HG03469 (cell line): Measurements from ENCODE around the gene ZPR1.
"Not testable (repeated sequence)": the region's sequence is repeated elsewhere in the genome, so short reads cannot be mapped to it uniquely, and the experiment has no call there.

Source experiments
- ATAC-seq: cut with Tn5 transposase; IDR thresholded peaks from one replicate; pipeline ENCODE4 v1.9.1; 2021; ENCODE audit warnings: mild to moderate bottlenecking, moderate library complexity, moderate number of reproducible peaks; ENCODE audit not compliant: unreplicated experiment

The ZPR1 gene, protein sequence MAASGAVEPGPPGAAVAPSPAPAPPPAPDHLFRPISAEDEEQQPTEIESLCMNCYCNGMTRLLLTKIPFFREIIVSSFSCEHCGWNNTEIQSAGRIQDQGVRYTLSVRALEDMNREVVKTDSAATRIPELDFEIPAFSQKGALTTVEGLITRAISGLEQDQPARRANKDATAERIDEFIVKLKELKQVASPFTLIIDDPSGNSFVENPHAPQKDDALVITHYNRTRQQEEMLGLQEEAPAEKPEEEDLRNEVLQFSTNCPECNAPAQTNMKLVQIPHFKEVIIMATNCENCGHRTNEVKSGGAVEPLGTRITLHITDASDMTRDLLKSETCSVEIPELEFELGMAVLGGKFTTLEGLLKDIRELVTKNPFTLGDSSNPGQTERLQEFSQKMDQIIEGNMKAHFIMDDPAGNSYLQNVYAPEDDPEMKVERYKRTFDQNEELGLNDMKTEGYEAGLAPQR

DNA sequence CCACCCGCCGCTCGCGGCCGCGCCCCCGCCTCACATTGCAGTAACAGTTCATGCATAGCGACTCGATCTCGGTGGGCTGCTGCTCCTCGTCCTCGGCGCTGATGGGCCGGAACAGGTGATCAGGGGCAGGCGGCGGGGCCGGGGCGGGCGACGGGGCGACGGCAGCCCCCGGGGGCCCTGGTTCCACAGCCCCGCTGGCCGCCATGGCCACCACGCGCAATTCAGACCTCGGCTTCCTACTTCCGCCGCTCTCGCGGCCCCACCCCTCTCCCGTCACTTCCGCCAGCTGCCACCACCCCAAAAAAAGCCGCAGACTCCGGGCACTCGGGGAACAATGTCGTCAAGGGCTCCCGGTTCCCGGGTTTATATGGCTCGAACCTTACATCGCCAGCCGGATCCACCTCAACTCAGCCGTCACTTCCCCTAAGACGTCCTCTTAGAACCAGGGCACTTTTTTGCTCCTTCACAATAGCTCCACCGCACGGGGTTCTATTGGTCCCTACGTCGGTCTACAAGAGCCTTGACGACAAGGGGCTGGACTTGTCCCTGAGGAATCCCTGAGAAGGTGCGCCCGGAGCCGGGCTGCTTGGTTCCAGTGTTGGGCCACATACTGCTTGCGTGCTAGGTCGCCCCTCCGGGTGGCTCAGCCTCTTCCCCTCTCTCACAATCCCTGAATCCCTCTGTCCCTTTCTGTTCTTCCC lies at the start of gene ZPR1:
Gene ZPR1 (minus strand): TSS at position 238 of the 701 bp plus-strand sequence. CDS start 33 bp downstream, at position 205.
- peak; percentile 68 for ATAC-seq

DNA sequence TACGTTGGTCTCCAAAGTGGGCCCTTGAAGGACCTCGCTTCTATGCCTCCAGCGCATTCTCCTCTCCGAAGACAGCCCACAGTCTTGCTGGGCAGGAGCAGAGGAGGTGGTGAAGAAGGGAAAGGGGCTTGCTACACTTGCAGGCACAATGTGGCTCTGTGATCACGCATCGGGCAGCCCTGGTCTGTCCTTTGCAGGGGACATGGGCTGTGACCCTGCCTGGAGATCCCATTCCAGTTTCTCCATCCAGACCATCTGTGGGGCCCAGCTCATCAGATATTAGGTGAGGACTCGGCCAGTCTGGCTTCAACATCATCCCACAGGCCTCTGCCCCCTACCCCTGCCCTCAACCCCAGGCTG lies 48.8 kb upstream of the ZPR1 start:
- ATAC-seq, result no peak

DNA sequence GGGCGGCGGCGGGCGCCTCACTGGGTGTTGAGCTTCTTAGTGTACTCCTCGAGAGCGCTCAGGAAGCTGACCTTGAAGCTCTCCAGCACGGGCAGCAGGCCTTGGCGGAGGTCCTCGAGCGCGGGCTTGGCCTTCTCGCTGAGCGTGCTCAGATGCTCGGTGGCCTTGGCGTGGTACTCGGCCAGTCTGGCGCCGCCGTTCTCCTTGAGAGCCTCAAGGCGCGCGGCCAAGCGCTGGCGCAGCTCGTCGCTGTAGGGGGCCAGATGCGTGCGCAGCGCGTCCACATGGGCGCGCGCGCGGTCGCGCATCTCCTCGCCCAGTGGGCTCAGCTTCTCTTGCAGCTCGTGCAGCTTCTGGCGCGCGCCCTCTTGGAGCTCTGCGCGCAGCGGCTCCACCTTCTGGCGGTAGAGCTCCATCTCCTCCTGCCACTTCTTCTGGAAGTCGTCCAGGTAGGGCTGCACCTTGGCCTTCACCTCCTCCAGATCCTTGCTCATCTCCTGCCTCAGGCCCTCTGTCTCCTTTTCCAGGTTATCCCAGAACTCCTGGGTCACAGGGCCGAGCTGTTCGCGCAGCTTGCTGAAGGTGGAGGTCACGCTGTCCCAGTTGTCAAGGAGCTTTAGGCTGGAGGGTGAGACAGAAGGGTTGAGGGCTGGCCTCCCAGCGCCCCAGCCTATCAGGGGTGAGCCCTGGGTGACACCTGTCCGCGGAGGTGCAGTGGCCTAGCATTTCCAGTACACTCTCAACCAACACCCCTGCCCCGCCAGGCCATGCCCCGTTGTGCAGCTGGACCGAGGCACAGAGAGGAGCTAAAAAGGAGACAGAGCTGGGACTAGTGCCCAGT lies 48.2 kb upstream of the ZPR1 start:
- ATAC-seq, result peak; percentile 61

DNA sequence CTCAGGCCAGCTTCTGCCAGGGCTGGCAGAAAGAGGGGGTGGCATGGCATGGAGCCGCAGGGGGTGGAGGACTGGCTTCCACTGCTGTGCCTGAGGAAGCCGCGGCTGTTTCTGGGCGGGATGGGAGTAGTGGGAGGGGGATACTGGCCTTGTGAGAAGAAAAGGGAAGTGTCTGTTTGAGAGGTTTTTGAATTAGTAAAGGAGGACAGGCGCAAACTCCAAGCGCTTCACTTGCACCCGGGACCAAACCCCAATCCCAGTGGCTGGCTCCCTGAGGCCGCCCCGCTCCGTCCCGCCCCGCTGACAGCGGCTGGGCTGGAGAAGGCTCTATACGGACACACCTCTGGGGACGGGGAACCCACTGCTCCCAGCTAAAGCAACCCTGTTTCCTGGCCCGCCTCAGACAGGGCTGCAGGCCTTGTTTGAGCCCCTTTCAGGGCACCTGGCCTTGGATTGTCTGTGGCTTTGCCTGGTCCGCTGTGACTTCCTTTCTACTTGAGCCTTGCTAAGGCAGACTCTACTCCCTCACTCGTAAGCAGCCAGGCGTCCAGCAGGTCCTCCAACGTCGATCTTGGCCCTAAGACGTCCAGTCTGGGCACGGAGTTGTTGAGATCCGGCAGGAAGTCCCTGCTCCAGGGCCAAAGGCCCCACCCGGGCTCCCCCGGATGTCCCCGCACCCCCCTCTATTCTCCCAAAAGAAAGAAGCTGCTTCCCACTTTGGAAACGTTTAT lies 47.4 kb upstream of the ZPR1 start:
- ATAC-seq, result no peak

DNA sequence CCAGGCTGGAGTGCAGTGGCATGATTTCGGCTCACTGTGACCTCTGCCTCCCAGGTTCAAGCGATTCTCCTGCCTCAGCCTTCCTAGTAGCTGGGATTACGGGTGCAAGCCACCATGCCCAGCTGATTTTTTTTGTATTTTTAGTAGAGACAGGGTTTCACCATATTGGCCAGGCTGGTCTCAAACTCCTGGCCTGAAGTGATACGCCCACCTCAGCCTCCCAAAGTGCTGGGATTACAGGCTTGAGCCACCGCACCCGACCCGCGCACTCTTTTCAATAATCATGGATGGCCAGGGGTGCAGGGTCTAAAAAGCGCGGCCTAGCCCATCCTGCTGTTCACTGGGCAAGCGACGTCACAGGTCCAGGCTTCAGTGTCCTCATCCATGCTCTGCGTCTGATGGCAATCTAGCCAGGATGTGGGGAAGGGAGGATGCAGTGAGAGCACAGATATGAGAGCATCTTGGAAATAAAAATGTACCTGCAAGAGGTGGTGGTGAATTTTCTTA lies 46.8 kb upstream of the ZPR1 start:
- ATAC-seq, result not testable (repeated sequence)

DNA sequence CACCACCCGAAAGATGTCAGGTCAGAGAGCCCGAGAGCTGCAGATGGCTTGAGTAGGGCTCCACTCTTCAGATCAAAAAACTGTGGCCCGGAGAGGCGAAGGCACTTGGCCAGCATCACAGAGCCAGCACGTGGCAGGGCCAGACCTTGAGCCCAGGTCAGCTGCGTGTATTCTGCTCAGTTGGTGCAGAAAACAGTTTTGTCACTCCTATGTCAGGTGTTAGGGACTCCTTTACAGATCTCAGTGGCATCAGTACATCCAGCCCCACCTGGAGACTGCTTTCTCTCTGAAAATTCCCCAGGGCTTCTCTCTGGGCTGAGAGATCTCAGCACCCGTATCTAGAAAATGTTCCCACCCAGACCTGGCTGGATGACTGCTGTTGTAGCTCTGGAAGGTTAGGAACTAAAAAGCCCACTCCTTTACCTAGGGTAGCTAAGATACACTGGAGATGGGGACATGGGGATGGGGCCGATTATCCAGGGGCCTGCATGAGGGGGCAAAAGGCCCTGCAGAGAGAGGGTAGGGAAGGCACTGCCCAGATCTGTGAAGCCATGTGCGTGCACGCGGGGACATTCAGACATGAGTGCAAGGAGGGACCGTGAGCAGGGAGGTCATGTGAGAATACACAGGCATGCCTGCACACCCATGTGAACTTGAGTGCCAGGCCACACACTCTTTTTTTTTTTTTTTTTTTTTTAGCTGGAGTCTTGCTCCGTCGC lies 46.2 kb upstream of the ZPR1 start:
- no peak for ATAC-seq

DNA sequence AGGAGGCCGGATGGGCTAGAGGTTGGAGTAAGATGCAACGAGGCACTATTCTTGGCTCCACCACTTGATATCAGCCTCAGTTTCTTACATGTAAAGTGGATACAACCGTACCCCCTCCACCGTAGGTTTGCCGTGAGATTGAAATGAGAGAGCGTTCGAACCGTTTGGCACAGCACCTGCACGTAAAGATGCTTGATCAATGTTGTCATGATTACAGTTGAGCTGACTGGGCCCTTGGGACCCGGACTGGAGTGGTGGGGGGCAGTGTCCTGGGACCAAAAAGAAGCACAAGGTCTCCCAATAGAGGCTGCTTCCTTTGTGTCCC lies 45.6 kb upstream of the ZPR1 start:
- no peak for ATAC-seq

DNA sequence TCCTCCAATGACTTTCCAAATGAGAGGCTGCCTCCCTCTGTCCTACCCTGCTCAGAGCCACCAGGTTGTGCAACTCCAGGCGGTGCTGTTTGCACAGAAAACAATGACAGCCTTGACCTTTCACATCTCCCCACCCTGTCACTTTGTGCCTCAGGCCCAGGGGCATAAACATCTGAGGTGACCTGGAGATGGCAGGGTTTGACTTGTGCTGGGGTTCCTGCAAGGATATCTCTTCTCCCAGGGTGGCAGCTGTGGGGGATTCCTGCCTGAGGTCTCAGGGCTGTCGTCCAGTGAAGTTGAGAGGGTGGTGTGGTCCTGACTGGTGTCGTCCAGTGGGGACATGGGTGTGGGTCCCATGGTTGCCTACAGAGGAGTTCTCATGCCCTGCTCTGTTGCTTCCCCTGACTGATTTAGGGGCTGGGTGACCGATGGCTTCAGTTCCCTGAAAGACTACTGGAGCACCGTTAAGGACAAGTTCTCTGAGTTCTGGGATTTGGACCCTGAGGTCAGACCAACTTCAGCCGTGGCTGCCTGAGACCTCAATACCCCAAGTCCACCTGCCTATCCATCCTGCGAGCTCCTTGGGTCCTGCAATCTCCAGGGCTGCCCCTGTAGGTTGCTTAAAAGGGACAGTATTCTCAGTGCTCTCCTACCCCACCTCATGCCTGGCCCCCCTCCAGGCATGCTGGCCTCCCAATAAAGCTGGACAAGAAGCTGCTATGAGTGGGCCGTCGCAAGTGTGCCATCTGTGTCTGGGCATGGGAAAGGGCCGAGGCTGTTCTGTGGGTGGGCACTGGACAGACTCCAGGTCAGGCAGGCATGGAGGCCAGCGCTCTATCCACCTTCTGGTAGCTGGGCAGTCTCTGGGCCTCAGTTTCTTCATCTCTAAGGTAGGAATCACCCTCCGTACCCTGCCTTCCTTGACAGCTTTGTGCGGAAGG lies 44.8 kb upstream of the ZPR1 start:
- ATAC-seq, result no peak

DNA sequence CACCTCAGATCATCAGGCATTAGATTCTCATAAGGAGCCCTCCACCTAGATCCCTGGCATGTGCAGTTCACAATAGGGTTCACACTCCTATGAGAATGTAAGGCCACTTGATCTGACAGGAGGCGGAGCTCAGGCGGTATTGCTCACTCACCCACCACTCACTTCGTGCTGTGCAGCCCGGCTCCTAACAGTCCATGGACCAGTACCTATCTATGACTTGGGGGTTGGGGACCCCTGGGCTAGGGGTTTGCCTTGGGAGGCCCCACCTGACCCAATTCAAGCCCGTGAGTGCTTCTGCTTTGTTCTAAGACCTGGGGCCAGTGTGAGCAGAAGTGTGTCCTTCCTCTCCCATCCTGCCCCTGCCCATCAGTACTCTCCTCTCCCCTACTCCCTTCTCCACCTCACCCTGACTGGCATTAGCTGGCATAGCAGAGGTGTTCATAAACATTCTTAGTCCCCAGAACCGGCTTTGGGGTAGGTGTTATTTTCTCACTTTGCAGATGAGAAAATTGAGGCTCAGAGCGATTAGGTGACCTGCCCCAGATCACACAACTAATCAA lies 44.0 kb upstream of the ZPR1 start:
- ATAC-seq, result no peak

DNA sequence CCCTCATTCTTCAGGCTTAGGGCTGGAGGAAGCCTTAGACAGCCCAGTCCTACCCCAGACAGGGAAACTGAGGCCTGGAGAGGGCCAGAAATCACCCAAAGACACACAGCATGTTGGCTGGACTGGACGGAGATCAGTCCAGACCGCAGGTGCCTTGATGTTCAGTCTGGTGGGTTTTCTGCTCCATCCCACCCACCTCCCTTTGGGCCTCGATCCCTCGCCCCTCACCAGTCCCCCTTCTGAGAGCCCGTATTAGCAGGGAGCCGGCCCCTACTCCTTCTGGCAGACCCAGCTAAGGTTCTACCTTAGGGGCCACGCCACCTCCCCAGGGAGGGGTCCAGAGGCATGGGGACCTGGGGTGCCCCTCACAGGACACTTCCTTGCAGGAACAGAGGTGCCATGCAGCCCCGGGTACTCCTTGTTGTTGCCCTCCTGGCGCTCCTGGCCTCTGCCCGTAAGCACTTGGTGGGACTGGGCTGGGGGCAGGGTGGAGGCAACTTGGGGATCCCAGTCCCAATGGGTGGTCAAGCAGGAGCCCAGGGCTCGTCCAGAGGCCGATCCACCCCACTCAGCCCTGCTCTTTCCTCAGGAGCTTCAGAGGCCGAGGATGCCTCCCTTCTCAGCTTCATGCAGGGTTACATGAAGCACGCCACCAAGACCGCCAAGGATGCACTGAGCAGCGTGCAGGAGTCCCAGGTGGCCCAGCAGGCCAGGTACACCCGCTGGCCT lies 42.5 kb upstream of the ZPR1 start:
- ATAC-seq, result no peak

DNA sequence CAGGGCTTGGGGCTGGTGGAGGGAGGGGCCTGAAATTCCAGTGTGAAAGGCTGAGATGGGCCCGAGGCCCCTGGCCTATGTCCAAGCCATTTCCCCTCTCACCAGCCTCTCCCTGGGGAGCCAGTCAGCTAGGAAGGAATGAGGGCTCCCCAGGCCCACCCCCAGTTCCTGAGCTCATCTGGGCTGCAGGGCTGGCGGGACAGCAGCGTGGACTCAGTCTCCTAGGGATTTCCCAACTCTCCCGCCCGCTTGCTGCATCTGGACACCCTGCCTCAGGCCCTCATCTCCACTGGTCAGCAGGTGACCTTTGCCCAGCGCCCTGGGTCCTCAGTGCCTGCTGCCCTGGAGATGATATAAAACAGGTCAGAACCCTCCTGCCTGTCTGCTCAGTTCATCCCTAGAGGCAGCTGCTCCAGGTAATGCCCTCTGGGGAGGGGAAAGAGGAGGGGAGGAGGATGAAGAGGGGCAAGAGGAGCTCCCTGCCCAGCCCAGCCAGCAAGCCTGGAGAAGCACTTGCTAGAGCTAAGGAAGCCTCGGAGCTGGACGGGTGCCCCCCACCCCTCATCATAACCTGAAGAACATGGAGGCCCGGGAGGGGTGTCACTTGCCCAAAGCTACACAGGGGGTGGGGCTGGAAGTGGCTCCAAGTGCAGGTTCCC lies 41.8 kb upstream of the ZPR1 start, which contains the start of gene APOC3:
Gene APOC3 (plus strand): TSS at position 383 of the 659 bp plus-strand sequence. CDS start 676 bp downstream, outside the sequence.
- no peak for ATAC-seq

DNA sequence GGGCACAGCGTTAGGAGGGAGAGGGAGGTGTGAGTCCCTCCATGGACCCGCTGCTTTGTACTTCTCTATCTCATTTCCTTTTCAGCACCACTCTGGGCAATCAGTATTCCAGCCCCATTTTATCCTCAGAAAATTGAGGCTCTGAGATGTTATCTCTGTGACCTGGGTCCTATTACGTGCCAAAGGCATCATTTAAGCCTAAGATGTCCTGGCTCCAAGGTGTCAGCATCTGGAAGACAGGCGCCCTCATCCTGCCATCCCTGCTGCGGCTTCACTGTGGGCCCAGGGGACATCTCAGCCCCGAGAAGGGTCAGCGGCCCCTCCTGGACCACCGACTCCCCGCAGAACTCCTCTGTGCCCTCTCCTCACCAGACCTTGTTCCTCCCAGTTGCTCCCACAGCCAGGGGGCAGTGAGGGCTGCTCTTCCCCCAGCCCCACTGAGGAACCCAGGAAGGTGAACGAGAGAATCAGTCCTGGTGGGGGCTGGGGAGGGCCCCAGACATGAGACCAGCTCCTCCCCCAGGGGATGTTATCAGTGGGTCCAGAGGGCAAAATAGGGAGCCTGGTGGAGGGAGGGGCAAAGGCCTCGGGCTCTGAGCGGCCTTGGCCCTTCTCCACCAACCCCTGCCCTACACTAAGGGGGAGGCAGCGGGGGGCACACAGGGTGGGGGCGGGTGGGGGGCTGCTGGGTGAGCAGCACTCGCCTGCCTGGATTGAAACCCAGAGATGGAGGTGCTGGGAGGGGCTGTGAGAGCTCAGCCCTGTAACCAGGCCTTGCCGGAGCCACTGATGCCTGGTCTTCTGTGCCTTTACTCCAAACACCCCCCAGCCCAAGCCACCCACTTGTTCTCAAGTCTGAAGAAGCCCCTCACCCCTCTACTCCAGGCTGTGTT lies 41.1 kb upstream of the ZPR1 start:
- no peak for ATAC-seq

DNA sequence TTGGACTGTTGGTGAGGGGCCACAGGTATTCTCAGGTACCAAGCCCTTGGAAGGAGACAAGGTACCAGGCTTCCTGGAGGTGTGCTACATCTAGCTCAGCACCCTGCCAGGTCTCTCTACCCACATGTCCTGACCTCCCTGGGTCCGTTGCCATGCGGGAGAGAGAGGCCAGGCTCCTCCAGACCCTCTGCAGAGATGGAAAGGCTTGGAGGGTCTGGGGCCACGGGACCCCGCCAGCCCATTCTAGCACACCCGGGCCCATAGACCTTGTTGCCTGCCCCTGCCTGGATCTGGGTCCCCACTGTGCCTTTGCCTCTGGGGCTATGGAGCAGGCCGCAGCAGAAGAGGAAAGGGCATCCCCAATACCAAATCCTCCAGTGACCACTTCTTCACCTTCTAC lies 39.6 kb upstream of the ZPR1 start:
- ATAC-seq, result no peak

DNA sequence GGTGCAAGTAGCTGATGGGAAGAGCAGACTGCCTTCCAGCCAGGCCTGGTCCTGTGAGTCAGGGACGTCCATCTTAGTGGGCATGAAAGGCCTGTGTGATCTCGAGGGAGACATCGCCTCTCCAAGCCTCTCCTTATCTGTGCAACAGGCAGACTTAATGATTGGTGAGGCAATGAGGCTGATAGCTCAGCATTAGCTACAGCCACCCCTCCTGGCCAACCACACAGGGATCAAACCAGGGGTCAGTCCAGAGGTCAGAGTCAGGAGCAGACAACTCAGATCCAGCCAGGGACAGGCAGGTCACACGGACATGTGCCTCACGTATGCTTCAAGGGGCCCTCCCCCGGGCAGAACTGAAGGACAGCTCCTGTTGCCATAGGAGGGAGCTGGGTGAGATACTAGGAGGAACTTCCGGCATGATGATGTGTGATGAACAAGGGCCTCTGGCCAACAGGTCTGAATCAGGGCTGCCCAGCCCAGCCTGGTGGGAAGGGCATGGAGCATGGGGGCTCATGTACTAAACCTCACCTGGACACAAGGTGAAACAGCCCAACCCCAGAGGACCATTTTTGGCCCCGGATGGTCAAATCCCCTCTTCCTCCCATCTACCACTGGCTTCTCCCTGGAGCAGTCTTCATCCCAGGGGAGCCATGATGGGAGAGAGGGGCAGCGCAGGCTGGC lies 39.1 kb upstream of the ZPR1 start:
- no peak for ATAC-seq

DNA sequence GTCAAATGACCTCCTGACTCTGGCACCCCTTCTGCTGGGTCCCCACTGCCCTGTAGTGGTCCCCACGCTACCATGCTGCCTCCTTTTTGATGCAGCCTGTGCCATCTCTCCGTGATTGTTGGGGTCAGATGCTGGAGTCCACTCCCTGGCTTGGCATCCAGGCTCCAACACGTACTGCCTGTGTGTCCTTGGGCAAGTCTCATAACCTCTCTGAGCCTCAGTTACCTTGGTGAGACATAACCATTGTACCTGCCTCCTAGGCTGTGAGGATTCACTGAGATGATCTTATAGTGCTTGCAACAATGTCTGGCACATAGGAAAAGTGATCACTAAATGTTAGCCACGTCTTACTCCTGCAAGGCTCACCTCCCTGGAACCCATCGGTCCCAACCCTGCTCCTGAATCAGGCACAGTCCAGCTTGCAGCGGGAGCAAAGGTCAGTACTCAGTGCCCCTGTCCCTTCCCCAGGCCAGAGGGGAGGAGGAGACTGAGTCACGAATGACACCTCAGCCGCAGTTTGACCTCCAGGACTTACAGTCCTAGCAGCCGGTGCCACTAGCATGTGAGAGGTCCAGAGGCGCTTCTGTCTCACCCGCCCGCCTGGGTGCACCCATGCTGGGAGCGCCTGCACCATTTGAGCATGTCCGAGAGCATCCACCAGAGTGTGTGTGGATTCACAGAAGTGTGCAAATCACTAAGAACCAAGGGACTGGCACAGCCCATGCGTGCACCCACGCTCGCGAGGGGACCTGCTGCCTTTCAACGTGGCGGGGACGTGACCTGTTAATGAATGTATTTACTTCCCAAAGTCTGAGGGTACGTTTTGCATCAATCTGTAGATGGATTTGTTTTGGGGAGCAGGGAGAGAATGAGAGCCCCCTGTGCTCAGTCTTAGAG lies 38.3 kb upstream of the ZPR1 start:
- ATAC-seq, result no peak
